ENCODE measurements around the gene CARM1. TPM values are rescaled to one million over a fixed set of nuclear protein-coding genes. Genes with fewer than 3 reads are reported as not detected.
A peak's percentile ranks its signal among the peaks of the same experiment; 100 is the strongest.

CARM1 gene
- total and polyA plus RNA-seq, 2 donors (not counting 1 experiment from before 2014, with no cell fraction given) = 33.0 to 34.3 TPM

DNA sequence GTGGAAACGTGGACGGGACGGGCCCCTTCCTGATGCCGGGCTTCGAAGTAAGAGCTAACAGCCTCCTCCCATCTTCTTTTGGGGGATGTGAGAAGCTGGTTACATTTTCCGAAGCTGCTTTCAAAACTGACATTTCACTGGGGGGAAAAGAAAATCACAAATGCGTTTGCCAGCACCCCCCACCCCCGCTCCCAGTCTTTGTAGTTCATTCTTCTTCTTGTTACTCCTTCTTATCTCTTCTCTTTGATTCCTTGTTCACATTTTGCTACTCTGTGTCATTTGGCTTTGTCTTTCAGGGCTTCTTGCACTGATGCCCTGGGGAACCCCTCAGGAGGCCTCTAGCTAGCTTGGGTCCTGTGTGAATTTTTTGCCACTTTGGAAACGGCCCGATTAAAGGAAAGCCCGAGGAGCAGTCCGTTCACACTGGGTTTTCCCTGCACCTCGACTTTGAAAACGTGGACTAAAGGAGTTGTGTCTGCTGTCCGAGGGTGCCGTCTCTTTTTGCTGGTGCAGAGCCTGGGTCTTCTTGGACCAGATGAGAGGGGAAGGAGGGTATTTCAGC lies 1.3 kb downstream of the CARM1 start:
- H3K4me3 Mint-ChIP-seq = peak overlapping the region; percentile 86
- WGBS (ENCODE audit: insufficient coverage) = 22% methylated on average over 7 of the region's 16 CpGs
- Histone ChIP-seq H3K4me2 (replicated peaks; ENCODE audit: low read depth, low read length, poor library complexity, severe bottlenecking) (peak overlapping the region; percentile 95), H3K27me3 (replicated peaks in 1 of 4; ENCODE audit: control extremely low read depth in 1 of 4, control insufficient read depth in 3 of 4, insufficient read depth in 4 of 4, low read length in 3 of 4) (no peaks in the 10 kb centered on the region), H4K20me1 (ENCODE audit: control insufficient read depth, insufficient read depth, low read length, poor library complexity, severe bottlenecking) (peaks cover 14% of the 10 kb centered on the region), H3K27ac (ENCODE audit: low read length in 2 of 2) (peak overlapping the region in 1 of 2 donors; percentile 48), H3K4me1 (ENCODE audit: control insufficient read depth in 2 of 2, insufficient read depth in 2 of 2, low read length in 2 of 2) (peaks cover 42 to 54% of the 10 kb centered on the region in 2 donors), H2AFZ (ENCODE audit: insufficient read depth, low read depth, low read length, poor library complexity, severe bottlenecking) (peak overlapping the region; percentile 85), H3K4me3 (ENCODE audit: control extremely low read depth in 1 of 5, extremely low read depth in 1 of 5, insufficient read depth in 1 of 5, low read depth in 2 of 5, low read length in 4 of 5) (peak overlapping the region in 4 of 5 experiments; percentile 55 to 79 (median 69)), H3K36me3 (replicated peaks in 1 of 2; ENCODE audit: control extremely low read depth in 1 of 2, control insufficient read depth in 1 of 2, extremely low read depth in 1 of 2, insufficient read depth in 2 of 2, low read length in 1 of 2) (peaks cover 0 to 1% of the 10 kb centered on the region in 2 experiments), H3K79me2 (ENCODE audit: control insufficient read depth, insufficient read depth, low read length) (peaks cover 67% of the 10 kb centered on the region), H3K9me3 (ENCODE audit: control extremely low read depth in 1 of 3, control insufficient read depth in 2 of 3, insufficient read depth in 1 of 3, low read length in 2 of 3) (no peaks in the 10 kb centered on the region), H3K9ac (ENCODE audit: low read length) (peak overlapping the region; percentile 82)
- ATAC-seq (ENCODE audit: low read depth) (no peak), DNase-seq (no peak)
- H3K9me3 Mint-ChIP-seq (ENCODE audit: insufficient read depth) = no peaks in the 10 kb centered on the region
- intact Hi-C loops (cut with micrococcal nuclease) = loop anchor here (2.0 to 10.0 kb wide), 3 partner anchors 56 to 282 kb away; partner anchors contain the start of genes ILF3, SPC24, TIMM29 and YIPF2
- CTCF ChIA-PET = interaction anchor here (0.6 to 1.9 kb wide), 6 partner anchors 9 to 155 kb away, joined by 3 to 10 read pairs (median 4); partner anchors contain the start of gene DNM2
- peak overlapping the region; percentile 79 for H3K27ac Mint-ChIP-seq
- H3K27me3 Mint-ChIP-seq = no peaks in the 10 kb centered on the region
- POLR2A ChIA-PET = interaction anchor here (0.7 to 1.5 kb wide), 2 partner anchors 37 to 96 kb away, joined by 3 to 4 read pairs; partner anchors contain the start of gene TMED1
- no peak for TF ChIP-seq EZH2 (IDR thresholded peaks at IDR 0.05; ENCODE audit: borderline replicate concordance, insufficient read depth, low read depth, low read length, poor library complexity, severe bottlenecking)
- TF ChIP-seq, protein P1, sequence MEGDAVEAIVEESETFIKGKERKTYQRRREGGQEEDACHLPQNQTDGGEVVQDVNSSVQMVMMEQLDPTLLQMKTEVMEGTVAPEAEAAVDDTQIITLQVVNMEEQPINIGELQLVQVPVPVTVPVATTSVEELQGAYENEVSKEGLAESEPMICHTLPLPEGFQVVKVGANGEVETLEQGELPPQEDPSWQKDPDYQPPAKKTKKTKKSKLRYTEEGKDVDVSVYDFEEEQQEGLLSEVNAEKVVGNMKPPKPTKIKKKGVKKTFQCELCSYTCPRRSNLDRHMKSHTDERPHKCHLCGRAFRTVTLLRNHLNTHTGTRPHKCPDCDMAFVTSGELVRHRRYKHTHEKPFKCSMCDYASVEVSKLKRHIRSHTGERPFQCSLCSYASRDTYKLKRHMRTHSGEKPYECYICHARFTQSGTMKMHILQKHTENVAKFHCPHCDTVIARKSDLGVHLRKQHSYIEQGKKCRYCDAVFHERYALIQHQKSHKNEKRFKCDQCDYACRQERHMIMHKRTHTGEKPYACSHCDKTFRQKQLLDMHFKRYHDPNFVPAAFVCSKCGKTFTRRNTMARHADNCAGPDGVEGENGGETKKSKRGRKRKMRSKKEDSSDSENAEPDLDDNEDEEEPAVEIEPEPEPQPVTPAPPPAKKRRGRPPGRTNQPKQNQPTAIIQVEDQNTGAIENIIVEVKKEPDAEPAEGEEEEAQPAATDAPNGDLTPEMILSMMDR (IDR thresholded peaks at IDR 0.05) = no peak
- peaks cover 48% of the 10 kb centered on the region for H3K4me1 Mint-ChIP-seq

DNA sequence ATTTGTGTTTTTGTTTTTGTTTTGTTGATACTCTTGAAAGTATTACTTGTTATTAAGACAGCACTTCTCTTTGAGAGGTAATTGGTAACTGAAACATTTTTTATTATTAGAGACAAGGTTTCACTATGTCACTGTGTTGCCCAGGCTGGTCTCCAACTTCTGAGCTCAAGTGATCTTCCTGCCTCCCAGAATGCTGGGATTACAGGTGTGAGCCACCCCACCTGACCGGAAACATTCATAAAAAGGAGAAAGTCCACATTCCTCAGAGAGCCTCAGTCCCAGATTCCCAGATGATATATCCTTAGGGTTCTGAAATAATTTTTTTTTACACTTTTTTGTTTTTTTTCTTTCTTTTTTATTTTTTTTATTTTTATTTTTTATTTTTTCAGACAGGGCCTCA lies 2.7 kb downstream of the CARM1 start:
- peaks cover 48% of the 10 kb centered on the region for H3K4me1 Mint-ChIP-seq
- TF ChIP-seq, protein P1 (IDR thresholded peaks at IDR 0.05) = no peak
- TF ChIP-seq EZH2 (IDR thresholded peaks at IDR 0.05; ENCODE audit: borderline replicate concordance, insufficient read depth, low read depth, low read length, poor library complexity, severe bottlenecking) = no peak
- ChIA-PET CTCF (interaction anchor here (0.6 to 1.9 kb wide), 2 partner anchors 10 to 325 kb away, joined by 3 to 10 read pairs; no protein-coding TSS in a partner anchor), POLR2A (no interaction called here)
- no peaks in the 10 kb centered on the region for H3K9me3 Mint-ChIP-seq (ENCODE audit: insufficient read depth)
- intact Hi-C loops (cut with micrococcal nuclease) = loop anchor here (5.0 to 10.0 kb wide), 2 partner anchors 222 to 281 kb away; partner anchors contain the start of genes ILF3 and SPC24
- no peak for ATAC-seq (ENCODE audit: low read depth)
- H3K36me3 ChIP-seq (replicated peaks in 1 of 2; ENCODE audit: control extremely low read depth in 1 of 2, control insufficient read depth in 1 of 2, extremely low read depth in 1 of 2, insufficient read depth in 2 of 2, low read length in 1 of 2) = peaks cover 0 to 1% of the 10 kb centered on the region in 2 experiments
- no peak overlapping the region for H3K27ac ChIP-seq (ENCODE audit: low read length in 2 of 2)
- no peak for DNase-seq
- H3K9me3 ChIP-seq (ENCODE audit: control extremely low read depth in 1 of 3, control insufficient read depth in 2 of 3, insufficient read depth in 1 of 3, low read length in 2 of 3) = peaks cover 0 to under 1% (median 0%) of the 10 kb centered on the region in 3 donors
- WGBS (ENCODE audit: insufficient coverage) = no CpG with 5 or more reads among the region's 1 CpG
- H3K4me2 ChIP-seq (replicated peaks; ENCODE audit: low read depth, low read length, poor library complexity, severe bottlenecking) = no peak overlapping the region
- H4K20me1 ChIP-seq (ENCODE audit: control insufficient read depth, insufficient read depth, low read length, poor library complexity, severe bottlenecking) = peaks cover 18% of the 10 kb centered on the region
- no peaks in the 10 kb centered on the region for H3K27me3 Mint-ChIP-seq
- H3K27ac Mint-ChIP-seq = no peak overlapping the region
- no peak overlapping the region for H3K9ac ChIP-seq (ENCODE audit: low read length)
- H3K4me3 Mint-ChIP-seq = peak overlapping the region; percentile 57
- H3K79me2 ChIP-seq (ENCODE audit: control insufficient read depth, insufficient read depth, low read length) = peaks cover 80% of the 10 kb centered on the region
- H2AFZ ChIP-seq (ENCODE audit: insufficient read depth, low read depth, low read length, poor library complexity, severe bottlenecking) = no peak overlapping the region
- peaks cover 29 to 54% of the 10 kb centered on the region in 2 donors for H3K4me1 ChIP-seq (ENCODE audit: control insufficient read depth in 2 of 2, insufficient read depth in 2 of 2, low read length in 2 of 2)
- no peak overlapping the region for H3K4me3 ChIP-seq (ENCODE audit: control extremely low read depth in 1 of 5, extremely low read depth in 1 of 5, insufficient read depth in 1 of 5, low read depth in 2 of 5, low read length in 4 of 5)
- H3K27me3 ChIP-seq (replicated peaks in 1 of 4; ENCODE audit: control extremely low read depth in 1 of 4, control insufficient read depth in 3 of 4, insufficient read depth in 4 of 4, low read length in 3 of 4) = no peaks in the 10 kb centered on the region
